GM18498 (cell line): ENCODE data around the gene PICALM.

Experiments
- ATAC-seq: cut with Tn5 transposase; IDR thresholded peaks from one replicate; pipeline ENCODE4 v1.9.1; 2021; ENCODE audit warnings: mild to moderate bottlenecking, moderate library complexity; ENCODE audit not compliant: unreplicated experiment

Gene PICALM

GRCh38 chr11:86052693-86053641 lies 15.9 kb downstream of the PICALM start:
- no peak for ATAC-seq

GRCh38 chr11:86050196-86050709 lies 18.6 kb downstream of the PICALM start:
- no peak for ATAC-seq

- peak; percentile 53 for ATAC-seq
Measured at GRCh38 chr11:86047275-86047991, 21.5 kb downstream of the PICALM start.

GRCh38 chr11:86046116-86046515 lies 22.8 kb downstream of the PICALM start:
- no peak for ATAC-seq

- ATAC-seq, result no peak
Measured at GRCh38 chr11:86043765-86044503, 24.9 kb downstream of the PICALM start.

GRCh38 chr11:86041975-86042378 lies 26.9 kb downstream of the PICALM start:
- peak; percentile 71 for ATAC-seq

- ATAC-seq, result no peak
Measured at GRCh38 chr11:86040919-86041850, 27.7 kb downstream of the PICALM start.

GRCh38 chr11:86039094-86039493 lies 29.8 kb downstream of the PICALM start:
- ATAC-seq, result no peak

GRCh38 chr11:86037743-86038142 lies 31.1 kb downstream of the PICALM start:
- ATAC-seq, result no peak

GRCh38 chr11:86035920-86036319 lies 33.0 kb downstream of the PICALM start:
- ATAC-seq, result no peak

- no peak for ATAC-seq
Measured at GRCh38 chr11:86035164-86035563, 33.7 kb downstream of the PICALM start.

- ATAC-seq, result no peak
Measured at GRCh38 chr11:86034710-86035109, 34.2 kb downstream of the PICALM start.

GRCh38 chr11:86021377-86021776 lies 47.5 kb downstream of the PICALM start:
- ATAC-seq, result no peak

GRCh38 chr11:86018249-86018648 lies 50.6 kb downstream of the PICALM start:
- no peak for ATAC-seq

GRCh38 chr11:86016451-86016850 lies 52.4 kb downstream of the PICALM start:
- no peak for ATAC-seq

GRCh38 chr11:86015699-86016098 lies 53.2 kb downstream of the PICALM start:
- ATAC-seq, result no peak

GRCh38 chr11:86014221-86014620 lies 54.7 kb downstream of the PICALM start:
- ATAC-seq, result no peak

- ATAC-seq, result no peak
Measured at GRCh38 chr11:86013713-86014112, 55.2 kb downstream of the PICALM start.

GRCh38 chr11:86011175-86011574 lies 57.7 kb downstream of the PICALM start:
- ATAC-seq, result no peak

- no peak for ATAC-seq
Measured at GRCh38 chr11:86003654-86004053, 65.2 kb downstream of the PICALM start.
